Fibroblast of lung (primary cell): ENCODE data around the gene ELL. TPM values are rescaled to one million over a fixed set of nuclear protein-coding genes. Genes with fewer than 3 reads are reported as not detected.
"Not testable (repeated sequence)": the region's sequence is repeated elsewhere in the genome, so short reads cannot be mapped to it uniquely, and the experiment has no call there.

Experiments used
- DNase-seq, 2 donors: peaks; one replicate each; pipeline versions ENCODE4 v3.0.0 to v3.0.0-alpha.2; 2010; ENCODE audit warnings: low read depth in 2 of 2
- H2AFZ ChIP-seq: 2 replicates; pipeline ENCODE4 v1.5.1; 2012; ENCODE audit warnings: low read length, control low read depth, inconsistent platforms
- H3K27ac ChIP-seq: 2 replicates; pipeline ENCODE4 v1.5.1; 2011; ENCODE audit warnings: low read length, control low read depth; ENCODE audit not compliant: insufficient read depth
- H3K27me3 ChIP-seq: 2 replicates; pipeline ENCODE4 v1.5.1; 2011; ENCODE audit warnings: mild to moderate bottlenecking, low read length; ENCODE audit not compliant: control insufficient read depth, insufficient read depth
- H3K36me3 ChIP-seq: 2 replicates; pipeline ENCODE4 v1.5.1; 2011; ENCODE audit warnings: low read length; ENCODE audit not compliant: control insufficient read depth, insufficient read depth
- H3K4me1 ChIP-seq: 2 replicates; pipeline ENCODE4 v1.5.1; 2011; ENCODE audit warnings: low read length; ENCODE audit not compliant: control insufficient read depth, insufficient read depth; ENCODE audit errors: extremely low read depth
- H3K4me2 ChIP-seq: 2 replicates; pipeline ENCODE4 v1.5.1; 2011; ENCODE audit warnings: low read length, control low read depth; ENCODE audit not compliant: insufficient read depth; ENCODE audit errors: extremely low read depth
- H3K4me3 ChIP-seq, 4 experiments: fragments of 200-600 bp in 1 of 4; sonication (generic) in 1 of 4; replicated peaks in 1 of 4; 2 replicates each; pipeline ENCODE4 v1.5.1; 2011 to 2016; ENCODE audit warnings: low read length in 4 of 4, low read depth in 3 of 4, mild to moderate bottlenecking in 3 of 4, control low read depth in 2 of 4, inconsistent platforms in 1 of 4, mixed read lengths in 1 of 4; ENCODE audit not compliant: insufficient read depth in 1 of 4; ENCODE audit errors: control extremely low read depth in 1 of 4
- H3K79me2 ChIP-seq: 2 replicates; pipeline ENCODE4 v1.5.1; 2012; ENCODE audit warnings: mild to moderate bottlenecking, low read length, inconsistent platforms; ENCODE audit not compliant: control insufficient read depth, insufficient read depth
- H3K9ac ChIP-seq: 2 replicates; pipeline ENCODE4 v1.5.1; 2011; ENCODE audit warnings: mild to moderate bottlenecking, low read length, control low read depth; ENCODE audit not compliant: insufficient read depth
- H3K9me3 ChIP-seq: 2 replicates; pipeline ENCODE4 v1.5.1; 2012; ENCODE audit warnings: low read depth, low read length; ENCODE audit not compliant: control insufficient read depth, insufficient read depth
- H4K20me1 ChIP-seq: 2 replicates; pipeline ENCODE4 v1.5.1; 2011; ENCODE audit warnings: low read length; ENCODE audit not compliant: control insufficient read depth, insufficient read depth; ENCODE audit errors: extremely low read depth
- CTCF ChIP-seq, 2 donors: IDR thresholded peaks in 1 of 2; conservative IDR thresholded peaks in 1 of 2; 1 replicate in 1 of 2; 2 replicates in 1 of 2; pipeline ENCODE4 v1.5.1; 2011 to 2012; ENCODE audit warnings: low read length in 2 of 2, control low read depth in 1 of 2, inconsistent platforms in 1 of 2, low read depth in 1 of 2, mild to moderate bottlenecking in 1 of 2
- EZH2 ChIP-seq: IDR thresholded peaks from 2 replicates; pipeline ENCODE4 v1.5.1; 2012; ENCODE audit warnings: low read length, control low read depth, mild to moderate bottlenecking; ENCODE audit errors: missing control alignments
- polyA plus RNA-seq, 2 donors: library from polyadenylated mRNA; depleted of rRNA in 1 of 2; stranded (reverse) in 1 of 2; unstranded in 1 of 2; fragments of >200 nt; gene quantifications; 2 replicates each; pipeline ENCODE4 v1.2.1, GENCODE V29; 2011 to 2012; ENCODE audit warnings: missing spikeins in 1 of 2
- total RNA-seq: library from RNA; depleted of rRNA; stranded (reverse); fragments of >200 nt; gene quantifications from 2 replicates; pipeline ENCODE4 v1.2.1, GENCODE V29; 2014

ELL gene
- total and polyA plus RNA-seq, 2 donors (not counting 1 experiment from before 2014, with no cell fraction given): 4.4 to 18.7 TPM

- peak overlapping the region; percentile 66 to 79 (median 68) for H3K4me3 ChIP-seq
- DNase-seq: no peak
- H2AFZ ChIP-seq: no peak overlapping the region
- peaks cover 24% of the 10 kb centered on the region for H3K36me3 ChIP-seq
- peak overlapping the region; percentile 64 for H3K27ac ChIP-seq
- peak overlapping the region; percentile 75 for H3K9ac ChIP-seq
- H3K9me3 ChIP-seq: no peaks in the 10 kb centered on the region
- no peaks in the 10 kb centered on the region for H3K27me3 ChIP-seq
- H4K20me1 ChIP-seq: no peaks in the 10 kb centered on the region
- H3K4me1 ChIP-seq: peaks cover 4% of the 10 kb centered on the region
- peak overlapping the region; percentile 97 for H3K4me2 ChIP-seq
- TF ChIP-seq EZH2: no peak
- no peak for TF ChIP-seq CTCF (conservative IDR thresholded peaks at IDR 0.05 in 1 of 2, IDR thresholded peaks at IDR 0.05 in 1 of 2; ENCODE audit: low read depth in 1 of 2, low read length in 2 of 2)
- peaks cover 15% of the 10 kb centered on the region for H3K79me2 ChIP-seq
These were observed 20.4 kb upstream of the ELL start for GRCh38 chr19:18541992-18542940.

GRCh38 chr19:18541258-18541991 lies 19.6 kb upstream of the ELL start:
- Histone ChIP-seq H2AFZ (no peak overlapping the region), H3K4me2 (peak overlapping the region; percentile 35), H3K27ac (peak overlapping the region; percentile 6), H3K79me2 (peaks cover 15% of the 10 kb centered on the region), H3K36me3 (peaks cover 27% of the 10 kb centered on the region), H3K9me3 (no peaks in the 10 kb centered on the region), H3K4me3 (peak overlapping the region in 1 of 4 experiments; percentile 79), H3K27me3 (no peaks in the 10 kb centered on the region), H4K20me1 (no peaks in the 10 kb centered on the region), H3K4me1 (peaks cover 4% of the 10 kb centered on the region), H3K9ac (no peak overlapping the region)
- peak in 1 of 2 donors; percentile 16 for DNase-seq
- no peak for TF ChIP-seq EZH2
- TF ChIP-seq CTCF (conservative IDR thresholded peaks at IDR 0.05 in 1 of 2, IDR thresholded peaks at IDR 0.05 in 1 of 2; ENCODE audit: low read depth in 1 of 2, low read length in 2 of 2): no peak

- H3K79me2 ChIP-seq: peaks cover 15% of the 10 kb centered on the region
- H3K4me1 ChIP-seq, H3K4me3 ChIP-seq, H3K9me3 ChIP-seq, DNase-seq, H4K20me1 ChIP-seq, H3K4me2 ChIP-seq, H3K27ac ChIP-seq, H2AFZ ChIP-seq, H3K9ac ChIP-seq, H3K27me3 ChIP-seq: not testable (repeated sequence)
- H3K36me3 ChIP-seq: peaks cover 27% of the 10 kb centered on the region
These were observed 18.3 kb upstream of the ELL start for GRCh38 chr19:18540200-18540599.
